IMR-90 (cell line): ENCODE data around the gene ALAS1. TPM values are rescaled to one million over a fixed set of nuclear protein-coding genes. Genes with fewer than 3 reads are reported as not detected.

Experiments used
- ATAC-seq: fragments of 200-7000 bp; cut with Tn5 transposase; 2 replicates; pipeline ENCODE4 v1.9.1; 2020; ENCODE audit warnings: low read depth, mild to moderate bottlenecking, moderate library complexity
- BruUV-seq: library from RNA; stranded (reverse); fragments of 400-500 nt; replicated peaks from 2 replicates; lab custom pipeline; 2021; lab: Mats Ljungman, UMichigan
- CTCF ChIA-PET: fragments of 300-600 bp; formaldehyde crosslinking; extraction: SDS; loops from one replicate; lab custom pipeline; 2021; ENCODE audit warnings: antibody characterized with exemption; lab: Yijun Ruan, JAX
- POLR2A ChIA-PET: fragments of 300-600 bp; sonication (Branson Sonifier 250); formaldehyde crosslinking; loops from one replicate; lab custom pipeline; 2022; ENCODE audit warnings: antibody characterized with exemption; ENCODE audit not compliant: unreplicated experiment; lab: Charles Lee
- DNase-seq: peaks from one replicate; pipeline ENCODE4 v3.0.0; 2013
- H2AFZ ChIP-seq: replicated peaks from 2 replicates; pipeline ENCODE3; 2013; ENCODE audit warnings: low read length, mild to moderate bottlenecking; ENCODE audit not compliant: poor library complexity
- H2AK5ac ChIP-seq: 2 replicates; pipeline ENCODE4 v1.6.1; 2013; ENCODE audit warnings: low read depth, low read length, inconsistent platforms
- H2AK9ac ChIP-seq: replicated peaks from 2 replicates; pipeline ENCODE3; 2013; ENCODE audit warnings: mild to moderate bottlenecking, low read depth, low read length, moderate library complexity; ENCODE audit not compliant: poor library complexity
- H2BK120ac ChIP-seq: 2 replicates; pipeline ENCODE4 v1.6.1; 2013; ENCODE audit warnings: low read depth, low read length, inconsistent platforms
- H2BK15ac ChIP-seq: 3 replicates; pipeline ENCODE4 v1.6.1; 2013; ENCODE audit warnings: low read depth, low read length, inconsistent platforms
- H2BK20ac ChIP-seq: 2 replicates; pipeline ENCODE4 v1.6.1; 2013; ENCODE audit warnings: low read depth, mild to moderate bottlenecking, inconsistent platforms, low read length, moderate library complexity
- H2BK5ac ChIP-seq: 2 replicates; pipeline ENCODE4 v1.6.1; 2013; ENCODE audit warnings: mild to moderate bottlenecking, low read depth, low read length, inconsistent platforms; ENCODE audit not compliant: poor library complexity, severe bottlenecking
- H3K14ac ChIP-seq: replicated peaks from 2 replicates; pipeline ENCODE4 v1.6.1; 2013; ENCODE audit warnings: low read depth, low read length, inconsistent platforms
- H3K18ac ChIP-seq: 2 replicates; pipeline ENCODE4 v1.6.1; 2013; ENCODE audit warnings: low read depth, low read length, control low read depth
- H3K23ac ChIP-seq: 2 replicates; pipeline ENCODE4 v1.6.1; 2013; ENCODE audit warnings: low read depth, low read length, inconsistent platforms
- H3K27ac ChIP-seq: 2 replicates; pipeline ENCODE4 v1.5.1; 2013; ENCODE audit warnings: mild to moderate bottlenecking, control low read depth, low read length; ENCODE audit not compliant: insufficient read depth
- H3K27me3 ChIP-seq: 2 replicates; pipeline ENCODE4 v1.6.1; 2013; ENCODE audit warnings: low read length; ENCODE audit not compliant: control insufficient read depth, insufficient read depth
- H3K36me3 ChIP-seq: 2 replicates; pipeline ENCODE4 v1.6.1; 2013; ENCODE audit warnings: low read length, mixed read lengths; ENCODE audit not compliant: control insufficient read depth, insufficient read depth
- H3K4ac ChIP-seq: 2 replicates; pipeline ENCODE4 v1.6.1; 2013; ENCODE audit warnings: low read depth, low read length, inconsistent platforms
- H3K4me1 ChIP-seq: 2 replicates; pipeline ENCODE4 v1.6.1; 2013; ENCODE audit warnings: low read length, mixed read lengths; ENCODE audit not compliant: control insufficient read depth, insufficient read depth
- H3K4me2 ChIP-seq: 2 replicates; pipeline ENCODE4 v1.6.1; 2013; ENCODE audit warnings: low read depth, mild to moderate bottlenecking, control low read depth, low read length, moderate library complexity
- H3K4me3 ChIP-seq: 2 replicates; pipeline ENCODE4 v1.5.1; 2013; ENCODE audit warnings: low read depth, mild to moderate bottlenecking, control low read depth, low read length, moderate library complexity; ENCODE audit not compliant: insufficient read depth
- H3K56ac ChIP-seq: 2 replicates; pipeline ENCODE4 v1.6.1; 2013; ENCODE audit warnings: low read length, inconsistent platforms; ENCODE audit not compliant: insufficient read depth; ENCODE audit errors: extremely low read depth
- H3K79me1 ChIP-seq, 2 experiments: 2 replicates each; pipeline ENCODE4 v1.6.1; 2013; ENCODE audit warnings: low read length in 2 of 2, inconsistent platforms in 1 of 2, low read depth in 1 of 2
- H3K9ac ChIP-seq: 2 replicates; pipeline ENCODE4 v1.6.1; 2013; ENCODE audit warnings: low read depth, low read length, control low read depth
- H3K9me1 ChIP-seq: 2 replicates; pipeline ENCODE4 v1.6.1; 2013; ENCODE audit warnings: low read length, inconsistent platforms; ENCODE audit not compliant: insufficient read depth
- H3K9me3 ChIP-seq: 2 replicates; pipeline ENCODE4 v1.6.1; 2013; ENCODE audit warnings: low read length; ENCODE audit not compliant: control insufficient read depth, insufficient read depth
- H4K20me1 ChIP-seq: 2 replicates; pipeline ENCODE4 v1.6.1; 2013; ENCODE audit warnings: low read length, inconsistent platforms; ENCODE audit not compliant: insufficient read depth
- H4K5ac ChIP-seq: 2 replicates; pipeline ENCODE4 v1.6.1; 2013; ENCODE audit warnings: mild to moderate bottlenecking, low read depth, low read length, control low read depth
- H4K8ac ChIP-seq, 2 experiments: 2 replicates each; pipeline ENCODE4 v1.6.1; 2013; ENCODE audit warnings: low read depth in 2 of 2, low read length in 2 of 2, control low read depth in 1 of 2, inconsistent platforms in 1 of 2
- H4K91ac ChIP-seq: 2 replicates; pipeline ENCODE4 v1.6.1; 2013; ENCODE audit warnings: low read depth, low read length, inconsistent platforms; ENCODE audit not compliant: insufficient read depth
- BHLHE40 ChIP-seq: fragments of 150-350 bp; IDR thresholded peaks from 2 replicates; pipeline ENCODE4 v1.6.1; 2016; ENCODE audit warnings: mild to moderate bottlenecking, low read depth, low read length
- CEBPB ChIP-seq: IDR thresholded peaks from 2 replicates; pipeline ENCODE4 v1.6.1; 2012; ENCODE audit warnings: low read depth, low read length, improper control_type of control experiment
- CTCF ChIP-seq: conservative IDR thresholded peaks from 2 replicates; pipeline ENCODE4 v1.5.1; 2012; ENCODE audit warnings: mild to moderate bottlenecking, low read depth, low read length, improper control_type of control experiment
- MAFK ChIP-seq: IDR thresholded peaks from 2 replicates; pipeline ENCODE4 v1.6.1; 2012; ENCODE audit warnings: low read depth, low read length, improper control_type of control experiment
- MAZ ChIP-seq: IDR thresholded peaks from 2 replicates; pipeline ENCODE4 v1.6.1; 2012; ENCODE audit warnings: low read depth, mild to moderate bottlenecking, low read length, improper control_type of control experiment, moderate library complexity, borderline replicate concordance
- POLR2A ChIP-seq: IDR thresholded peaks from 2 replicates; pipeline ENCODE4 v1.6.1; 2012; ENCODE audit warnings: mild to moderate bottlenecking, low read depth, low read length
- RAD21 ChIP-seq: IDR thresholded peaks from 2 replicates; pipeline ENCODE4 v1.6.1; 2012; ENCODE audit warnings: low read length, improper control_type of control experiment
- RCOR1 ChIP-seq: IDR thresholded peaks from 2 replicates; pipeline ENCODE4 v1.6.1; 2012; ENCODE audit warnings: mild to moderate bottlenecking, low read length, improper control_type of control experiment; ENCODE audit not compliant: insufficient replicate concordance
- RFX5 ChIP-seq: IDR thresholded peaks from 2 replicates; pipeline ENCODE4 v1.8.0; 2012; ENCODE audit warnings: low read depth, mild to moderate bottlenecking, low read length, moderate library complexity
- SMC3 ChIP-seq: fragments of 150-350 bp; IDR thresholded peaks from 2 replicates; pipeline ENCODE4 v1.6.1; 2016; ENCODE audit warnings: low read depth, mild to moderate bottlenecking, antibody characterized with exemption, low read length, moderate library complexity
- USF2 ChIP-seq: fragments of 150-350 bp; IDR thresholded peaks from 2 replicates; pipeline ENCODE4 v1.6.1; 2017; ENCODE audit warnings: mild to moderate bottlenecking, antibody characterized with exemption, low read length, low read depth
- WGBS, 2 experiments: methylation state at CpG; one replicate each; pipeline versions ENCODE4 v1.1.5 to v1.1.7; 2013; ENCODE audit warnings: missing lambda C conversion rate in 2 of 2; ENCODE audit not compliant: insufficient read length in 1 of 2; ENCODE audit errors: extremely low coverage in 2 of 2; 5-methylcytosine and 5-hydroxymethylcytosine counted together
- dilution Hi-C: fragments of 300-500 bp; cut with HindIII; formaldehyde crosslinking; loops from one replicate; pipeline ENCODE4 v1.14.3; 2018; ENCODE audit warnings: low sequenced_read_pairs; ENCODE audit not compliant: unreplicated experiment
- in situ Hi-C: fragments of 300-500 bp; cut with MboI; formaldehyde crosslinking; loops from 3 replicates; pipeline ENCODE4 v1.14.3; 2019; ENCODE audit warnings: low sequenced_read_pairs, inconsistent platforms, mixed read lengths
- intact Hi-C: fragments of 100-400 bp; cut with micrococcal nuclease; formaldehyde crosslinking; loops from 2 replicates; pipeline ENCODE4 v1.10.0; 2022
- polyA plus RNA-seq, 3 experiments: library from polyadenylated mRNA; depleted of rRNA; stranded (reverse); fragments of >200 nt; gene quantifications; 2 replicates each; pipeline ENCODE4 v1.2.3, GENCODE V29; 2012; ENCODE audit warnings: low replicate concordance in 1 of 3
- total RNA-seq: library from RNA; depleted of rRNA; stranded (reverse); fragments of >200 nt; gene quantifications from 2 replicates; pipeline ENCODE4 v1.2.3, GENCODE V29; 2012

Gene ALAS1
- total and polyA plus RNA-seq, 2 of the 4 experiments (the other 2 are of a cell fraction) = 32.8 to 47.2 TPM

DNA sequence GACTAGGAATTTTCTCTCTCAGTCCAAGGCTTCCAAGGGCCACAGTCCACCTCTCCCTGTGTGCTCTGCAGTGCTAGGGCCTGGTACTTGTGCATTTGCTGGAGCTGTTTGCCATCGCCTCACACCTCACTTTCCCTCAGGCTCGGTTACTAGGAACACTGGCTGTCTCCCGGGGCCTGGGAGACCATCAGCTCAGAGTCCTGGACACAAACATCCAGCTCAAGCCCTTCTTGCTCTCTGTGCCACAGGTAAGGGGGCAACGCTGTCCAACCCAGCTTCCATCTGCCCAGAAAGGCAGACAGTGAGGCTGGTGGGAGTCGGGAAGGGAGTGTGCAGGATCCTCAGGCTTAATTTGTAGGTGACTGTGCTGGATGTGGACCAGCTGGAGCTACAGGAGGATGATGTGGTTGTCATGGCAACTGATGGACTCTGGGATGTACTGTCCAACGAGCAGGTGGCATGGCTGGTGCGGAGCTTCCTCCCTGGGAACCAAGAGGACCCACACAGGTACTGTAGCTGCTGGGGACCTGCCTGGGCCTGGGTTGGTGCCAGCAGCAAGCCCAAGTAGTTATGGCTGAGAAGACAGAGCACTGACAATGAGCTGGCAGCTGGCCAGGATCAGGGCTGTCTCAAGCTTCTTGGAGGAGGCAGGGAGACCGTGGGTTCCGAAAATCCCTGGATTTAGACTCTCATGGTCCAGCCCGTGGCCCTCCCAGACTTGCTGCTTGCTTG, 51.0 kb downstream of the ALAS1 start (continued):
- TF ChIP-seq CTCF (no peak), MAFK (no peak)

- intact Hi-C loops = no loop called here
- ChIA-PET CTCF (no interaction called here), POLR2A (no interaction called here)
- in situ Hi-C loops = no loop called here
- Histone ChIP-seq H4K8ac (no peak overlapping the region), H3K4me1 (peaks cover 17% of the 10 kb centered on the region), H3K14ac (no peak overlapping the region), H3K56ac (no peak overlapping the region), H3K18ac (no peak overlapping the region), H3K79me1 (peaks cover 12 to 70% of the 10 kb centered on the region in 2 experiments), H3K4me2 (no peak overlapping the region), H3K9ac (no peak overlapping the region), H3K23ac (no peak overlapping the region), H2AK9ac (peak overlapping the region; percentile 30), H4K91ac (no peak overlapping the region), H4K5ac (no peak overlapping the region), H3K4ac (no peak overlapping the region), H2BK120ac (no peak overlapping the region), H3K27ac (no peak overlapping the region), H3K4me3 (no peak overlapping the region), H2AK5ac (no peak overlapping the region), H2BK15ac (no peak overlapping the region), H4K20me1 (peaks cover 27% of the 10 kb centered on the region), H3K9me3 (no peaks in the 10 kb centered on the region), H3K36me3 (peaks cover 43% of the 10 kb centered on the region), H3K9me1 (peaks cover 30% of the 10 kb centered on the region), H3K27me3 (no peaks in the 10 kb centered on the region), H2BK20ac (no peak overlapping the region), H2AFZ (no peak overlapping the region), H2BK5ac (no peak overlapping the region)
- dilution Hi-C loops = no loop called here
- BruUV-seq = no TSS peak
- no peak for ATAC-seq
- 93% methylated on average over 2 of the region's 6 CpGs; no CpG with 5 or more reads in 1 of the 2 experiments for WGBS, 2 experiments
- DNase-seq = no peak
- TF ChIP-seq BHLHE40 (no peak), POLR2A (no peak), MAZ (no peak), RCOR1 (no peak), MAFK (no peak), CEBPB (no peak), CTCF (no peak), SMC3 (no peak), USF2 (no peak), RFX5 (no peak), RAD21 (no peak)
These were observed 51.7 kb downstream of the ALAS1 start for GRCh38 chr3:52249683-52250082.
